AG04450 (cell line): ENCODE results near the gene PGS1. TPM values are rescaled to one million over a fixed set of nuclear protein-coding genes. Genes with fewer than 3 reads are reported as not detected.

Experiments
- CTCF ChIA-PET: fragments of 300-600, 350-600 bp; formaldehyde crosslinking; extraction: SDS; loops from one replicate; lab custom pipeline; 2022; ENCODE audit warnings: antibody characterized with exemption, inconsistent platforms; lab: Charles Lee
- POLR2A ChIA-PET: fragments of 350-600 bp; formaldehyde crosslinking; extraction: SDS; loops from one replicate; lab custom pipeline; 2021; ENCODE audit warnings: antibody characterized with exemption, inconsistent platforms; lab: Yijun Ruan, JAX
- DNase-seq: peaks from one replicate; pipeline ENCODE4 v3.0.0-alpha.2; 2011; ENCODE audit warnings: low read depth, low spot score
- H3K27ac ChIP-seq: one replicate; pipeline ENCODE4 v1.5.1; 2012; ENCODE audit warnings: low read depth, low read length, control low read depth
- H3K27me3 ChIP-seq: one replicate; pipeline ENCODE4 v1.6.0; 2012; ENCODE audit warnings: low read length; ENCODE audit not compliant: control insufficient read depth, insufficient read depth
- H3K4me3 ChIP-seq: 2 replicates; pipeline ENCODE4 v1.5.1; 2011; ENCODE audit warnings: mild to moderate bottlenecking, low read depth, low read length, control low read depth
- H3K9me3 ChIP-seq: 2 replicates; pipeline ENCODE4 v1.5.1; 2012; ENCODE audit warnings: low read length; ENCODE audit not compliant: control insufficient read depth, insufficient read depth
- CTCF ChIP-seq: IDR thresholded peaks from 2 replicates; pipeline ENCODE4 v1.5.1; 2011; ENCODE audit warnings: low read depth, low read length, control low read depth, inconsistent platforms
- polyA plus RNA-seq: library from polyadenylated mRNA; depleted of rRNA; stranded (reverse); fragments of >200 nt; gene quantifications from 2 replicates; pipeline ENCODE4 v1.2.3, GENCODE V29; 2011

Gene PGS1
- polyA plus RNA-seq, 1 experiment: 31.0 TPM

GRCh38 chr17:78383725-78384471 lies 5.4 kb downstream of the PGS1 start:
- Histone ChIP-seq H3K27me3 (no peaks in the 10 kb centered on the region), H3K27ac (peak overlapping the region; percentile 95), H3K9me3 (peaks cover under 1% of the 10 kb centered on the region; the same call in 1 of the 2 replicates), H3K4me3 (no peak overlapping the region)
- no peak for TF ChIP-seq CTCF
- DNase-seq: peak; percentile 97
- ChIA-PET POLR2A (interaction anchor here (0.9 to 1.5 kb wide), 3 partner anchors 9 to 33 kb away, joined by 3 to 7 read pairs (median 3); no protein-coding TSS in a partner anchor), CTCF (interaction anchor here (0.6 to 1.9 kb wide), 4 partner anchors 8 to 38 kb away, joined by 3 to 10 read pairs (median 5); no protein-coding TSS in a partner anchor)

DNA sequence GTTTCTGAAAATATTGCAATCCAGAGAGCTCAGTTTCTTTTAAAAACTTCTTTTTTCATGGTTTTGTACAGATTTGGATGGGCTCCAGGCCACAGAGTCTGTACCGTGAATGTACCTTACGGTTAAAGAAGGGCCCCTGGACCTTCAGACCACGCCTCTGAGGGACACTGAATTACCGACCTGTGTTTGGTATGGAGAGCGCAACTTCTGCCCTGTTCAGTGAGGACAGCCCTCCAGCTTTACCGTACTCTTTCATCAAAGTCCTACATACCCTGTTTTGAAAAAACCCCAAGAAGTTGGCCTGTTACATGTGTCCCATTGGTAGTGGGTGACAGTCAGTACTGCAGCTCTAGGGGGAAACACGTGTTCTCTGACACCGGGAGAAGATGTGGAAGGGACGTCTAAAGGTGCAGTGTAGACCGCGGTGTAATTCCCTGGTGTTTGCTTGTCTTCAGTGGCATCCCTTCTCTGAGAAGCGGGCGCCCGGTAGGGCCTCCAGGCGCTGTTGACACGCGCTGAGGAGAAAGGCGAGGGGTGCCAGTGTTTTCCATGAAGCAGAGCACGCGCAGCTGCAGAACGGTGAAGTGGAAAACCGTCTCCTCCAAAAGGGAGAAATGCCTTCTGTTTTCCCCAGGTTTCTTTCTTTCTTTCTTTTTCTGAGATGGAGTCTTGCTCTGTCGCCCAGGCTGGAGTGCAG lies 6.2 kb downstream of the PGS1 start:
- POLR2A ChIA-PET: interaction anchor here (0.9 to 1.5 kb wide), 3 partner anchors 8 to 33 kb away, joined by 3 to 7 read pairs (median 3); no protein-coding TSS in a partner anchor
- Histone ChIP-seq H3K27me3 (no peaks in the 10 kb centered on the region), H3K27ac (peak overlapping the region; percentile 95), H3K9me3 (no peaks in the 10 kb centered on the region; the same call in 1 of the 2 replicates), H3K4me3 (no peak overlapping the region; the same call in 1 of the 2 replicates)
- CTCF ChIA-PET: interaction anchor here (0.6 to 1.9 kb wide), 4 partner anchors 9 to 37 kb away, joined by 3 to 10 read pairs (median 5); no protein-coding TSS in a partner anchor
- no peak for TF ChIP-seq CTCF
- DNase-seq: no peak

DNA sequence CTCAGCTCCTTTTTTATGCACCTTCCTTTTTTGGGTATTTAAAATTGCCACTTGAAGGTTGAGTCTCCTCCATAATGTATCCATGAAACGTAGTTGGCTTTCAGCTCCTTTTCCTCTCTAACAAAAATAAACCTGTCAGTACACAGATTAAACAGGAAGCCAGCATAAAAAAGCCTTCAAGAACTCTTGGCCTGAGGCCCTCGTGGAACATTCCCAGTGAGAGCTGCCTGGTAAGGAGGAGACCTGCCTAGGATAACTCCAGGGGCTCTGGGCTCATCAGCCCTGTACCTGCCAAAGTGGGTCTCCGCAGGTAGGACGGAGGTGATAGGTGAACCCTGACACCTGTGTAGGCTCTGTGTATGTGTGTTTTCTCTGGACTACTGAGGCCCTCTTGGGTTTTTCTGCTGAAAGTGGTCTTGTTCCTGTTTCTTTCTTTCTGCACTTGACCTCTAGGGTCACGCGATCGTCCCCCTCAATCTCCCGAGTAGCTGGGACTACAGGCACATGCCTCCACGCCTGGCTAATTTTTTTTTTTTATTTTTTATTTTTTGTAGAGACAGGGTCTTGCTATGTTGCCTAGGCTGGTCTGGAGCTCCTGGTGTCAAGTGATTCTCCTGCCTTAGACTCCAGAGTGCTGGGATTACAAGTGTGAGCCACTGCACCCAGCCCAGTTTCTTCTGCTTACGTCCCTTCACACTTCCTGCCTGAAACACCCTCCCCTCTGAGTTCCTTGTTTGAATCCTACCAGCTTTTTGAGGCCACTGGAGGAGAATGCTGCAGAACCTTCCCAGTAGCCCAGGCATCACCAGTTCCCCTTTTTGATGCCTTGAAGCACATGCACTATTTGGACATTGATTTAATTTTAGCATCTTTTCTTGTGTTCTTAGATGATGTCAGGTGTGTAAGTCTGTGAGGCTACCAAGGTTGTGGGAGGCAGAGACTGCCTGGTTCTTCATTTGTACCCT lies 9.8 kb downstream of the PGS1 start:
- Histone ChIP-seq H3K27ac (peak overlapping the region; percentile 83), H3K4me3 (no peak overlapping the region), H3K27me3 (no peaks in the 10 kb centered on the region), H3K9me3 (no peaks in the 10 kb centered on the region; the same call in 1 of the 2 replicates)
- ChIA-PET CTCF (interaction anchor here (0.6 to 1.0 kb wide), 4 partner anchors 20 to 57 kb away, joined by 3 to 5 read pairs (median 3); no protein-coding TSS in a partner anchor), POLR2A (interaction anchor here (0.6 to 1.1 kb wide), 4 partner anchors 9 to 359 kb away, joined by 3 to 6 read pairs (median 3); no protein-coding TSS in a partner anchor)
- no peak for DNase-seq
- no peak for TF ChIP-seq CTCF

DNA sequence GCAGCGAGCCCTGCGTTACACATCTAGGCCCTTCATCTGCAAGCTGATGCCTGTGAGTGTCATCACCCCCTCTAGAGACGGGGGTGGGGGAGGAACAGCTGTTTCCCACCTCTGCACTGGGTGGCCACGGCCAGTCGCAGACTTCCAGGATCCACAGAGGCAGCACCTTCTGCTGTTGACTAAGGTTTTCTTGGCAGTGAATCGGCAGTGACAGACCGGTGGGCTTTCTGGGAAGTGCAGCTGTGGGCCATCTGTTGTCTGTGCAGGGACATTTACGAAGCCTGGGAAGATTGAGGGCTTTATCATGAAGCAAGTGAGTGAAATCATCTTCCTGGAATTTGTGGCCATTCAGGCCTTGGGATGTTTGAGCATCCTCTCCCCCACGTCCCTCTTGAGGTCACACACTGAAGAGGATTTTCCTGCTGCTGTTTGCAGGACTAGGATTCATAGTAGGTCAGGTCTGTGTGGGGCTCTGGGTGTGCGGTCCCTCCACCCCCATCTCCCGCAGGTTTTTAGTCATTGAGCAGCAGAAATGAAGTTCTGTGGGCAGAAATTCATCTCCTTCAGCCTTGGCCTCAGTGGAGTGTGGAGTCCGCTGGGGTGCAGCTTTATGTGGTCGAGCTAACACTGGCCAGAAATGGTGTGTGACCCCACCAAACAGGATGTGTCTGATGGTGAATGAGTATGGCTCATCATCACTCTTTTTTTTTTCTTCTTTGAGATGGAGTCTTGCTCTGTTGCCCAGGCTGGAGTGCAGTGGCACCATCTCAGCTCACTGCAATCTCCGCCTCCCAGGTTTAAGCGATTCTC lies 12.0 kb downstream of the PGS1 start:
- CTCF ChIA-PET: interaction anchor here (0.8 to 1.2 kb wide), 3 partner anchors 9 to 58 kb away, joined by 3 read pairs; no protein-coding TSS in a partner anchor

More for the DNA sequence above, 12.0 kb downstream of the PGS1 start:
- peak; percentile 96 for DNase-seq
- H3K4me3 ChIP-seq: no peak overlapping the region
- H3K27me3 ChIP-seq: no peaks in the 10 kb centered on the region
- peak; percentile 18; the same call in 1 of the 2 replicates for TF ChIP-seq CTCF
- H3K27ac ChIP-seq: peak overlapping the region; percentile 97
- POLR2A ChIA-PET: interaction anchor here (0.6 to 3.3 kb wide), 8 partner anchors 12 to 118 kb away, joined by 3 to 21 read pairs (median 5); partner anchors contain the start of gene SOCS3
- no peaks in the 10 kb centered on the region; the same call in 1 of the 2 replicates for H3K9me3 ChIP-seq
